Panc1 (cell line): ENCODE results near the gene HTR3C. TPM values are rescaled to one million over a fixed set of nuclear protein-coding genes. Genes with fewer than 3 reads are reported as not detected.

Source experiments
- ATAC-seq: fragments of 200-7000 bp; cut with Tn5 transposase; 2 replicates; pipeline ENCODE4 v1.9.1; 2020; ENCODE audit warnings: mild to moderate bottlenecking, moderate library complexity
- BruUV-seq: library from RNA; stranded (reverse); fragments of 400-500 nt; replicated peaks from 2 replicates; lab custom pipeline; 2021; lab: Mats Ljungman, UMichigan
- CTCF ChIA-PET: fragments of 300-600 bp; sonication (Branson Sonifier 250); formaldehyde crosslinking; loops from one replicate; lab custom pipeline; 2022; ENCODE audit warnings: antibody characterized with exemption; lab: Charles Lee
- POLR2A ChIA-PET: fragments of 300-600 bp; sonication (Branson Sonifier 250); formaldehyde crosslinking; loops from one replicate; lab custom pipeline; 2022; ENCODE audit warnings: antibody characterized with exemption; lab: Charles Lee
- DNase-seq: peaks from one replicate; pipeline ENCODE4 v3.0.0-alpha.2; 2010; ENCODE audit warnings: low read depth, low spot score
- H3K27ac ChIP-seq: 2 replicates; pipeline ENCODE4 v1.5.1; 2011; ENCODE audit warnings: mild to moderate bottlenecking, low read length, inconsistent platforms
- H3K27me3 ChIP-seq: fragments of 200-500 bp; sonication (Bioruptor generic); 2 replicates; pipeline ENCODE4 v1.6.0; 2014; ENCODE audit warnings: low read length, inconsistent platforms; ENCODE audit not compliant: control insufficient read depth, insufficient read depth
- H3K36me3 ChIP-seq: fragments of 200-500 bp; sonication (Bioruptor generic); 2 replicates; pipeline ENCODE4 v1.5.1; 2014; ENCODE audit warnings: inconsistent platforms, mild to moderate bottlenecking, low read length, moderate library complexity; ENCODE audit not compliant: control insufficient read depth, insufficient read depth
- H3K4me1 ChIP-seq: 2 replicates; pipeline ENCODE4 v1.5.1; 2011; ENCODE audit warnings: inconsistent platforms, mild to moderate bottlenecking, low read length, moderate library complexity; ENCODE audit not compliant: control insufficient read depth, insufficient read depth
- H3K4me3 ChIP-seq, 2 experiments: 2 replicates each; pipeline ENCODE4 v1.5.1; 2011 to 2012; ENCODE audit warnings: low read depth in 2 of 2, low read length in 2 of 2, mild to moderate bottlenecking in 2 of 2, inconsistent platforms in 1 of 2, moderate library complexity in 1 of 2
- H3K9me3 ChIP-seq: fragments of 200-500 bp; sonication (Bioruptor generic); 2 replicates; pipeline ENCODE4 v1.5.1; 2014; ENCODE audit warnings: low read depth, mild to moderate bottlenecking, inconsistent platforms, low read length, moderate library complexity; ENCODE audit not compliant: control insufficient read depth, insufficient read depth
- POLR2AphosphoS5 ChIP-seq: IDR thresholded peaks from 2 replicates; pipeline ENCODE4 v1.6.1; 2012; ENCODE audit warnings: mild to moderate bottlenecking, low read depth, low read length, moderate library complexity
- SIN3A ChIP-seq: IDR thresholded peaks from 2 replicates; pipeline ENCODE4 v1.6.1; 2012; ENCODE audit warnings: low read depth, mild to moderate bottlenecking, low read length, moderate library complexity, borderline replicate concordance; ENCODE audit not compliant: insufficient read depth
- TCF7L2 ChIP-seq: IDR thresholded peaks from 2 replicates; pipeline ENCODE4 v1.6.1; 2011; ENCODE audit warnings: mild to moderate bottlenecking, low read depth, low read length, inconsistent platforms
- in situ Hi-C: cut with HindIII; loops from 2 replicates; pipeline ENCODE4 v1.10.0; 2016; ENCODE audit warnings: low sequenced_read_pairs, low pct_unique_long_range_greater_than_20kb
- intact Hi-C: fragments of 100-400 bp; cut with micrococcal nuclease; formaldehyde crosslinking; loops from one replicate; pipeline ENCODE4 v1.10.0; 2022; ENCODE audit not compliant: unreplicated experiment
- total RNA-seq: library from RNA; stranded (reverse); gene quantifications from one replicate; pipeline ENCODE4 v1.2.1, GENCODE V29; 2021; ENCODE audit not compliant: unreplicated experiment
- TF ChIP-seq, protein P1 (sequence below), 2 experiments: IDR thresholded peaks; 2 replicates each; pipeline ENCODE4 v1.6.1; 2011 to 2012; ENCODE audit warnings: low read depth in 2 of 2, control low read depth in 1 of 2, low read length in 1 of 2, mild to moderate bottlenecking in 1 of 2, moderate library complexity in 1 of 2; ENCODE audit not compliant: insufficient read depth in 1 of 2
- TF ChIP-seq, protein P2 (sequence below): fragments of 450-650 bp; IDR thresholded peaks from 2 replicates; pipeline ENCODE4 v1.5.1; 2017; ENCODE audit warnings: mild to moderate bottlenecking

The HTR3C gene
- total RNA-seq, 1 experiment from 2014 or later, result not detected

DNA sequence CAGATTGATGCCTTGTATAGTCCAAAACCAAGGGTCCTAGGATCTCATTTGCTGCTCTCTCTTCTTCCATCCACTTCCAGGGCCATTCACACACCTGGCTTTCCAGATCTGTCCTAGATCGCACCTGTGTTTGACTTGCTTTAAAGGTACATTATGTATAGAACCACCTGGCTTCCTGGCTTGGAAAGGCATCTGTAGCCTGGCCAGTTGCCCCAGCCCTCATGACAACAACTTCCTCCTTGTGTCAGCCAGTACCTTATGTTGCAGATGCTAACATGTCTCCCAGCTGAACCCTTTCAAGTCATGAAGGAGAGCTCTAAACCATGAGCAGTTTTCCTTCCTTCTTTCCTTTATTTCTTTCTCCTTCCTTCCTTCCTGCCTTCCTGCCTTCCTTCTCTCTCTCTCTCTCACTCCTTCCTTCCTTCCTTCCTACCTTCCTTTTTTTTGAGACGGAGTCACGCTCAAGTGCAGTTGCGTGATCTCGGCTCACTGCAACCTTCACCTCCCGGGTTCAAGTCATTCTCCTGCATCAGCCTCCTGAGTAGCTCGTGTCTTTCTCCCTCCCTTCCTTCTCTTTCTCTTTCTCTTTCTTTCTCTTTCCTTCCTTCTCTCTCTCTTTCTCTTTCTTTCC, 2.5 kb upstream of the HTR3C start:
- TF ChIP-seq, protein P1, sequence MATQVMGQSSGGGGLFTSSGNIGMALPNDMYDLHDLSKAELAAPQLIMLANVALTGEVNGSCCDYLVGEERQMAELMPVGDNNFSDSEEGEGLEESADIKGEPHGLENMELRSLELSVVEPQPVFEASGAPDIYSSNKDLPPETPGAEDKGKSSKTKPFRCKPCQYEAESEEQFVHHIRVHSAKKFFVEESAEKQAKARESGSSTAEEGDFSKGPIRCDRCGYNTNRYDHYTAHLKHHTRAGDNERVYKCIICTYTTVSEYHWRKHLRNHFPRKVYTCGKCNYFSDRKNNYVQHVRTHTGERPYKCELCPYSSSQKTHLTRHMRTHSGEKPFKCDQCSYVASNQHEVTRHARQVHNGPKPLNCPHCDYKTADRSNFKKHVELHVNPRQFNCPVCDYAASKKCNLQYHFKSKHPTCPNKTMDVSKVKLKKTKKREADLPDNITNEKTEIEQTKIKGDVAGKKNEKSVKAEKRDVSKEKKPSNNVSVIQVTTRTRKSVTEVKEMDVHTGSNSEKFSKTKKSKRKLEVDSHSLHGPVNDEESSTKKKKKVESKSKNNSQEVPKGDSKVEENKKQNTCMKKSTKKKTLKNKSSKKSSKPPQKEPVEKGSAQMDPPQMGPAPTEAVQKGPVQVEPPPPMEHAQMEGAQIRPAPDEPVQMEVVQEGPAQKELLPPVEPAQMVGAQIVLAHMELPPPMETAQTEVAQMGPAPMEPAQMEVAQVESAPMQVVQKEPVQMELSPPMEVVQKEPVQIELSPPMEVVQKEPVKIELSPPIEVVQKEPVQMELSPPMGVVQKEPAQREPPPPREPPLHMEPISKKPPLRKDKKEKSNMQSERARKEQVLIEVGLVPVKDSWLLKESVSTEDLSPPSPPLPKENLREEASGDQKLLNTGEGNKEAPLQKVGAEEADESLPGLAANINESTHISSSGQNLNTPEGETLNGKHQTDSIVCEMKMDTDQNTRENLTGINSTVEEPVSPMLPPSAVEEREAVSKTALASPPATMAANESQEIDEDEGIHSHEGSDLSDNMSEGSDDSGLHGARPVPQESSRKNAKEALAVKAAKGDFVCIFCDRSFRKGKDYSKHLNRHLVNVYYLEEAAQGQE (IDR thresholded peaks at IDR 0.05; ENCODE audit: insufficient read depth in 1 of 2, low read depth in 2 of 2, low read length in 1 of 2), result no peak
- TF ChIP-seq POLR2AphosphoS5 (no peak), SIN3A (no peak), TCF7L2 (no peak)
- TF ChIP-seq, protein P2, sequence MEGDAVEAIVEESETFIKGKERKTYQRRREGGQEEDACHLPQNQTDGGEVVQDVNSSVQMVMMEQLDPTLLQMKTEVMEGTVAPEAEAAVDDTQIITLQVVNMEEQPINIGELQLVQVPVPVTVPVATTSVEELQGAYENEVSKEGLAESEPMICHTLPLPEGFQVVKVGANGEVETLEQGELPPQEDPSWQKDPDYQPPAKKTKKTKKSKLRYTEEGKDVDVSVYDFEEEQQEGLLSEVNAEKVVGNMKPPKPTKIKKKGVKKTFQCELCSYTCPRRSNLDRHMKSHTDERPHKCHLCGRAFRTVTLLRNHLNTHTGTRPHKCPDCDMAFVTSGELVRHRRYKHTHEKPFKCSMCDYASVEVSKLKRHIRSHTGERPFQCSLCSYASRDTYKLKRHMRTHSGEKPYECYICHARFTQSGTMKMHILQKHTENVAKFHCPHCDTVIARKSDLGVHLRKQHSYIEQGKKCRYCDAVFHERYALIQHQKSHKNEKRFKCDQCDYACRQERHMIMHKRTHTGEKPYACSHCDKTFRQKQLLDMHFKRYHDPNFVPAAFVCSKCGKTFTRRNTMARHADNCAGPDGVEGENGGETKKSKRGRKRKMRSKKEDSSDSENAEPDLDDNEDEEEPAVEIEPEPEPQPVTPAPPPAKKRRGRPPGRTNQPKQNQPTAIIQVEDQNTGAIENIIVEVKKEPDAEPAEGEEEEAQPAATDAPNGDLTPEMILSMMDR, result no peak
- no peak overlapping the region for H3K27ac ChIP-seq
- in situ Hi-C loops, result no loop called here
- ATAC-seq, result no peak
- ChIA-PET POLR2A (interaction anchor here (0.6 kb wide), 1 partner anchor 51 kb away, joined by 3 read pairs; no protein-coding TSS in a partner anchor), CTCF (no interaction called here)
- intact Hi-C loops, result no loop called here
- no peaks in the 10 kb centered on the region for H3K36me3 ChIP-seq
- H3K4me1 ChIP-seq, result no peaks in the 10 kb centered on the region
- no peak for DNase-seq
- BruUV-seq, result no TSS peak
- H3K9me3 ChIP-seq, result no peaks in the 10 kb centered on the region
- no peak overlapping the region for H3K4me3 ChIP-seq
- 0 out of 2 replicates have a peak, but pooled peaks cover 3% of the 10 kb centered on the region for H3K27me3 ChIP-seq

DNA sequence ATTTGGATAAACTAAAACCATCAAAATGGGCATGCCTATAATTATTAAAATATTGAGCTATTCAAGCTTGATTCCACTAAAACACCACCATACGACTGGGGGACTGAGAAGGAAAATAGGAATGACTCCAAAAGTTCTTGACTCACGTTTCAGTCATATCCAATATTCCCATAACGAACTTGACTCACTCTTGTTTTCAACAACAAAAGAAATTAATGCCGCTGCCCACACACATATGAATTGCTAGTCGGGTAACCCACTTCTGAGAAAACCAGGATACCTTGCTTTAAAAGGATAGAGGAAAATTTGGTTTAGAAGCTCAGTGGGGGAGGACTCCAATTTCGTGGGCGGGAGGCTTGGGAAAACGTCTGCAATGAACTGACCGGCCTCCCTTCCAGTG, 5.2 kb downstream of the HTR3C start:
- H3K4me1 ChIP-seq, result no peaks in the 10 kb centered on the region
- TF ChIP-seq, protein P2, result no peak
- TF ChIP-seq, protein P1 (IDR thresholded peaks at IDR 0.05; ENCODE audit: insufficient read depth in 1 of 2, low read depth in 2 of 2, low read length in 1 of 2), result no peak
- no peak for TF ChIP-seq TCF7L2
- H3K4me3 ChIP-seq, result no peak overlapping the region
- intact Hi-C loops (no loop called here), in situ Hi-C loops (no loop called here)
- ChIA-PET POLR2A (interaction anchor here (0.6 kb wide), 1 partner anchor 77 kb away, joined by 7 read pairs; the partner anchor contains the start of gene EIF2B5), CTCF (no interaction called here)
- H3K27me3 ChIP-seq, result 0 out of 2 replicates have a peak, but pooled peaks cover 2% of the 10 kb centered on the region
- H3K36me3 ChIP-seq, result no peaks in the 10 kb centered on the region
- BruUV-seq, result no TSS peak
- H3K9me3 ChIP-seq, result no peaks in the 10 kb centered on the region
- DNase-seq, result no peak
- ATAC-seq, result no peak; the same call in 1 of the 2 replicates
- no peak overlapping the region for H3K27ac ChIP-seq
